Erythroblast (primary cell): ENCODE data around the gene MT1H.

ENCODE experiments used
- GATA1 ChIP-seq: IDR thresholded peaks from 2 replicates; pipeline ENCODE4 v1.6.1; 2011; ENCODE audit warnings: low read depth, mild to moderate bottlenecking, control low read depth, low read length, moderate library complexity
- POLR2A ChIP-seq: IDR thresholded peaks from 2 replicates; pipeline ENCODE4 v1.6.1; 2011; ENCODE audit warnings: mild to moderate bottlenecking, low read length

- TF ChIP-seq POLR2A (no peak), GATA1 (no peak)
Observed at GRCh38 chr16:56664506-56664905, 5.1 kb upstream of the MT1H start.
